Stimulated activated CD8-positive, alpha-beta memory T cell treated with anti-CD3 and anti-CD28 coated beads, Interleukin-2, amount 100 ng/mL, for 1 hour (primary cell): ENCODE measurements around the gene AKAP9.
"Not testable (repeated sequence)": the region's sequence is repeated elsewhere in the genome, so short reads cannot be mapped to it uniquely, and the experiment has no call there.

Source experiments
- DNase-seq, 2 donors: peaks; one replicate each; pipeline ENCODE4 v3.0.0-alpha.2; 2020; ENCODE audit warnings: low read depth in 2 of 2

Gene AKAP9

DNA sequence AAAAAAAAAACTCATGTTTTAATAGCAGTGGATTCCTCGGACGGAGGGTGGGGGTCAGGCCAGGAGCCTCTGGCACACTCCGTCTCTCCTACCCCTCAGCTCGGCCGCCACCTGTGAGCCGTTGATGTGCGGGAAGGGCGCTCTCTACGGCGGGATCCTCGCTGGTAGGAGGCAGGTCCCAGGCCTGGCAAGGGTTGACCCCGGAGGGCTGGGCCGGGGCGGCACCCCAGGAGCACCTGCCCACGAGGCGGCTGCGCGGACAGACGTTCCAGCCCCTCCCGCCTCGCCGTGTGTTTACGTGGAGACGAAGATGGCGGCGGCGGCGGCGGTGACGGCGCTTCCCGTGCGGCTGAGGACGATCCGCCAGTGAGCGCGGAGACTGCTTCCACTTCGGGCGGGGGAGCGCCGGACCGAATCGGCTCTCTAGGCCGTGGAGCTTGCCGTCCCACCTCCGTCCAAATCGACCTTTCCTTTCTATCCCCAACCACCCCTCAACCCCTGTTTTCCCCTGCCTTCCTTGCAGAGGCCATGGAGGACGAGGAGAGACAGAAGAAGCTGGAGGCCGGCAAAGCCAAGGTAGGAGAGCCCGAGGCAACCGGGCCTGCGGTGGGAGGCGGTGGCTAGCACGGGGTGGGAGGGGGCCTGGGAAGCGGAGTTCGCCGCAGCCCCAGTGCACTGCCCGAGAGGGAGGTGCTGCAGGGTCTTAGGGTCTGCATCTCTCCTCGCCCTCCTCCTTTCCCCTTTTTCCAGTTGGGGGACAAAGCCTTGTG is at the start of gene AKAP9:
TSS of gene AKAP9 (plus strand) at position 291 of the 770 bp plus-strand sequence. CDS start at position 529, 238 bp downstream.
- peak; percentile 77 for DNase-seq

DNA sequence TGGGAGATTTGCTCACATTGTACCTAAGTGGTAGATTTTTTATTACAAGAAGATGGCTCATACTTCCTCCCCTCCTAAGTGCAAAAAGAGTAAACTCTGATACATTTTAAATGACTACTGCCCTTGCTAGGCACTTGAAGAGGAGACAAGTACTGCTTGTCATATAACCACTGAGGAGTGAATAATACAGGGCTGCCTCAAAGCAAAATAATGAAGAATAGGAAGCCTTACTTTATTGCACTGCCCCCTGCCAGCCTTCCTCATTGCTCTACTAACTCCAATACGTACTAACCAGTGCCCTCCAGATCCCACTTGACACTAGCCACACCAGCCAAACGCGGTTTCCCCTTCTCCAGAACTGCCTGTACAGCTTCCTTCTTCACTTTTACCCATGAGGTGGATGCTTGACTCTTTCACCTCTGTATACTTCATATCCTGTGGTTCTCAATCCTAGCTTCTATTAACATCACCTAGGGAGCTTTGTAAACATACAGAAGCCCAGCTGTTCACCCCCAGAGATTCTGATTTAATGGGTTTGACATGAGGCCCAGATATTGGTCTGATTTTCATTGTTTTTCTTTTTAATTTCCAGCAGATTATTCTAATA is 48.5 kb upstream of the AKAP9 start:
- no peak for DNase-seq

DNA sequence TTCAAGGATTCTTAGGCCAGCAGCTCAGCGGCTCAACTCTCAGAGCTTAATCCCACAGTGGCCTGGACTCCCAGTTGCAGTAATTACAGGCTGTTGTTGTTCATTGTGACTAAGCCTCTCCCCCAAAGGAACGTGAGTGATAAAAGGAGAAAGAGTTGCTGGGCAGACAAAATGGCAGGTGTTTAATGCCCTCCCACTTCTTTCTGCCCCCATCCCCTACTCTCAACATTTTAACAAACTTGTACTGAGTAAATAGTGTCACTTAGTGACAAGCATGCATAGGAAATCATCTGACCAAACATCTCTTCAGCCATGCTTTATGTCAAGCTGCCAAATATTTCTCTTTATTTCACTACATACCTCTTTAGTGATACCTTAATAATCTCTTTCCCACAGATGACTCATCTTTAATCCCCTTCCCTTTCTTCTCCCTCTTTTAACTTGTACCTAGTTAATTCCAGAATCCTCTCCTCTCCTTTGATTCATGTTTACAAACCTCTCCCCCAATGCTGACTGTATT is 47.8 kb upstream of the AKAP9 start:
- no peak for DNase-seq

DNA sequence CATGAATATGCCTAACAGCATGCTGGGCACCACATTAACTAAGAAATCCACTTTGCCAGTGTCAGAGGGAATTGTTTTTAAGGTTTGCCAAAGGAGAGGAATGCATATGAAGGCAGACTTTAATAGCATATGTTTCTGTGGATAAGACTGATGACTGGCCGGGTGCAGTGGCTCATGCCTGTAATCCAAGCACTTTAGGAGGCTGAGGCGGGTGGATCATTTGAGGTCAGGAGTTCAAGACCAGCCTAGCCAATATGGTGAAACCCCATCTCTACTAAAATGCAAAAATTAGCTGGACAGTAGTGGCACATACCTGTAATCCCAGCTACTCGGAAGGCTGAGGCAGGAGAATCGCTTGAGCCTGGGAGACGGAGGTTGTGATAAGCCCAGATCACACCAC is 47.0 kb upstream of the AKAP9 start:
- DNase-seq = not testable (repeated sequence)

DNA sequence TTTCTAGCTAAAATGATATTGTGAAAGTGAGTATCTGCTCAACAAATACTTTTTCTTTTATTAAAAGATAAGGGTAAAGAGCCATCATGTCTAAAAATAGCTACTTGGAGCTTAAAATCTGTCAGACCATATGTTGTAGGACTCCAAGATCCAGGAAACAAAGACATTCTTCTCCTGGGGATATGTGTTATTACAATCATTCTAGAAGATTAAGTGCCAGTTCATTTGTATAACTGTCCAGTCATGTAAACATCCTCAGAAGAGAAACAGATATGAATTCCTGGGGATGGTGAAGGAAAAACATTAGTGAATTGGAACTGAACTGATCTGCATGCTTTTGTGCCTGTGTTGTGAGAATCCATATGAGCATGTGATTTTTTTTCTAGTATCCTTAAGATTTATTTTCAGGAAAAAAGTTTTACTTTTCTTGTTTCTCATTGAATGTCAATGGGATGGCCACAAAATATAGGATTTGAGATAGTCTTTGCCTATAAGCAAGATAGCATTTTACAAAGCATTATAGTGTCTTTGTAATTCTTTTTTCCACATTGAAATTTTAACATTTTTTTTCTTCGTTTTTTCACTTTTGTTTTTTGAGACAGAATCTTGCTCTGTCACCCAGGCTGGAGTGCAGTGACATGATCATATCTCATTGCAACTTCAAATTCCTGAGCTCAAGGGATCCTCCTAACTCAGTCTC is 45.7 kb upstream of the AKAP9 start:
- no peak for DNase-seq

DNA sequence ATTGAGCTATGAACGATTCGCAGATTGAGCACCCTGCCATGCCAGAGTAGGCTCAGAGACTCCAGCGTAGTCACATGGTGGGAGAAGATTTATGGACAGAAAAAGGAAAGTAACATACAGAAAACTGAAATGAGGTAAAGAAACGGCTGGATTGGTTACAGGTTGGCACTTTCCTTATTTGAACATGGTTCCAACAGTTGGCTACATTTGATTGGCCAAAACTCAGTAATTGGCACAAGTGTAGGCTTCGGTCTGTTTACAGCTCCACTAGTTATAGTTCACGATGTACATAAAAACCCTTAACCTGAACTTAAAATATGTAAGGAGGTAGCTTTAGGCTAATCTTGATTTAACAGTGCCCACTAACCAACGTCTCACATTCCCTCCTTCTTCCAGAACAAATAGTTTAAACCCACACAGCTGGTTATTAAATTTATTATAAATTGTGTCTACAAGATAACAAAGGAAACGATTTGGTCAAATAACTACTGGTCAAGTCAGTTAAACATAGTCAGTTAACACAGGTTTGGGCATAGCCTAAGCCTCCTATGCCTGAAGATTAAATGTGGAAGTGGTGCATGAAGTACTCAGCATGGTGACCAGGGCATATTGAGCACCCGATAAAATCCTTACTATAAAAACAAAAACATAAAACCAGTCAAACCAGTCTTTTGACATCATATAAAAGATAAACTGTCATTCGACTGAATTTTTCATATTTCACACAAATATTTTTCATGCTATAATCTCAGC is 42.2 kb upstream of the AKAP9 start:
- no peak for DNase-seq

DNA sequence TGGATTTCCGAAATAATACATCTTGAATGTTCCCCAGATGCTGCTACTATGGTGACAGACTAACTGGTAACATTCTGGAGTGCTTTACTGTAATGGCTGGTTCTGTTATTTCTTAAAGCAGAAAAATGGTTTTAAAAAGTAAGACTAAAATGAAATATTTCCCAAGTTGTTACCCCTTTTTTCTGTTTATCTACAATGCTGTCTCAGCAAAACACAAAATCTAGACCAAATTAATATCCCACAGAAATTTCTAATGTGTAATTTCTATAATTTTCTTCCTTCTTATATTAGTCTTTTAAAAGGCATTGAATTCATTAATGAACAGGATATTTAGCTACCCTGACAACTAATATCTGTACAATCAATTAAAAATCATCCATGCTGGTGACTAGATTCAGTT is 41.1 kb upstream of the AKAP9 start:
- no peak for DNase-seq

DNA sequence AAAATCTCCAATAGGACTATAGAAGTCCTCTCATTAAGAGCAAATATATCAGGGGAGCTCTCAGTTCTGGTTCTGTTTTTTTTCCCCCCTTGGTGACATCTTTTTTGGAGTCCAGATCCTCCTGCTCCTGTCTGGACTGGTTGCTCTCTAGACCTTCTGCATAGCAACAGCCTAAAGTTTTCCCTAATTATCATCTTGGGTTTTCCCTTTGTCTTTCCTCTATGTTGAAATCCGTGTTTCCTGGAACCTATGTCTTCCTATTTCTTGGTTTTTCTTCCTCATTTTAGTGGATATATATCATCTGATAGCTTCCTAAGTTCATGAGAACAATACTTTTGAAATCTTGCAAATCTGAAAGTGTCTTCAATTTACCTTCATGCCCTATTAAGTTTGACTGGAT is 30.5 kb upstream of the AKAP9 start:
- no peak for DNase-seq

DNA sequence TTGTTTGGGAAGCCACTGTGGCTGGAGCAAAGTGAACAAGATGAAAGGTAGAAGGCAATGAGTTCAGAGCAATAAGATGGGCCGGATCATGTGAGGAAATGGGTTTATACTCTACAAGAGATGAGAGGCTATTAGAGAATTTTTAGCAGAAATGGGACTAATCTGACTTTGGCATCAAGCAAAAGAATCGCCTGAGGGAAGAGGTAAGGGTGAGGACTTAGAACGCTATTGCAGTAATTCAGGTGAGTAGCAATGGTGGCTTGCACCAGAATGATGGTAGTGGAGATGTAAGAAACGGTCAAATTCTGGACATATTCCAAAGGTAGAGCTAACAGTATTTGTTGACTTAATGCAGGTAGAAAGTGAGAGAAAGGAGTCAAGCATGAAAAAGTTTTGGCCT is 29.5 kb upstream of the AKAP9 start:
- no peak for DNase-seq

DNA sequence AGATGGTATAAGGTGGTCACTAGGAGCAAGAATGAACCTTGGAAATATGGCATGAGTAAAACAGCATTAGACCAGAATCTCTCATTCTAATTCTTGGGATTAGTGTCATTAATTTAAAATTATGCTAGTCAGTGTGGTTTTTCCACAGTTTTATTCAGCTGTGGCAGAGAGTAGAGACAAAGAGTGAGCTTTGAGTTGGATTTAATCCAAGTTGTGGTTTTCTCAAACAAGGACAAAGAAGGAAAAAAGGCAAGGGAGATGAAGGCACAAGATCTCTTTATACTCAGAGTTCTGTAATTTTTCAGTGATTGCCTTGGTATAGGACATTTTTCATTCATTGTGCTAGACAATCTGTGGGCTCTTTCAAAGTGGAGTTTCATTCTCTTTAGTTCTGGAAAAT is 28.2 kb upstream of the AKAP9 start:
- no peak for DNase-seq

DNA sequence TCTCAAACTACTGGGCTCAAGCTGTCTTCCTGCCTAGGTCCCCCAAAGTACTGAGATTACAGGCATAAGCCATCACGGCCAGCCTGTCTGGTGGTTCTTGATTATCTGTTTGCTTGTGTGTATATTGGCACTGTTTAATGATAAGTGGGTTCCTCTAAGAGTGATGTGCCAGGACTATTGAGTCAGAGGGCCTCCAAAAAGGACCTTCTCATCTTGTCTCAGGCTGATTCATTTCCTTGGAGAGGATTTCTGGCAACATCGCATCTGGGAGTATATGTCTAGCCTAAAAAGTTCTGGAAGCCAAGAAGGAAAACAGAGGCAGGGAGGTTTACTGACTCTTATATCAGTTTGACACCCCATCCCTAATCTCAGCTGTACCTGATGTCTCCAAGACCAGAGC is 27.1 kb upstream of the AKAP9 start:
- DNase-seq = no peak

DNA sequence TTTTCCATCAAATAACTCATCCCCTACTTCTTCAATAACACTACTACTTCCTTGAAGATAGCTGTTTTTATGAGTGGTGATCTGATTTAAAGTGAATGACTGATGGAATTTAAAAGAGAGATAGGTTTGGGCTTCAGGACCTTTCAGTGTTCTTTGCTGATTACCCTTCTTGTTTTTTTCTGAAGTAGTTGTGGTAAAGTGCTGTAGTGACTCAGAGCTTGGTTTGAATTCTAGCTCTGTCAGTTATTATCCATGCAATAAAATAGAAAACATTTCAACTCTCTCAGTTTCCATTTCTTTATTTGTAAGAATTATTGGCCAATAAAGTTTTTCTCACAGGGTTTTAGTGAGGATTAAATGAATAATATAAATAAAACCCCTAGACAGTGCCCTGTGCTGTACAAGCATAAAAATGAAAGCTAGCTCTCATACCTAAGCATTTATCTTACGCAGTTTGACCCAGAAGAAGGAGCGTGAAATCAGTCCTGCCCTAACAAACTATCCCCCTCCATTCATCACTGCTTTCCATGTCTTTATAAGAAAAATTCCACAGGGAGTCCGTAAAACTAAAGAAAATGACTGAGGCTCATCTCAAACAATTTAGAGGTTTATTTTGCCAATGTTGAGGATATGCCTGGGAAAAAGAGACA is 25.1 kb upstream of the AKAP9 start:
- no peak for DNase-seq

DNA sequence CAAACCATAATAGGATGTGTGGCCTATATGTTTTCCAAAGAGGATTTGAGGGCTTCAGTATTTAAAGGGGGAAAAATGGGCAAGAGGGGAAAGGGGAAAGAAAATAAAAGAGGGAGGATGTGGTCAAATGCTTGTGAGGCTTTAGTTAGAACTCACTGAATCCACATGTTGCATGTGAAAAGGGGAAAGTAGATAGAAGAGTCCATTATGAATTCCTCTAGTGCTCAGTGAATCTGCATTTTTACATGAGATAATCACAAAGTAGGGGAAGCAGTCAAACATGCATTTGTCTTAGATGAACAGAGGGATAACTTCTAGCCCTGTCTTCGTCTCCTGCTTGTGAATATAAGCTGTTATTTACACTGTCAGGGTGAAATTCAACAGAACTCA is 24.6 kb upstream of the AKAP9 start:
- DNase-seq = no peak

DNA sequence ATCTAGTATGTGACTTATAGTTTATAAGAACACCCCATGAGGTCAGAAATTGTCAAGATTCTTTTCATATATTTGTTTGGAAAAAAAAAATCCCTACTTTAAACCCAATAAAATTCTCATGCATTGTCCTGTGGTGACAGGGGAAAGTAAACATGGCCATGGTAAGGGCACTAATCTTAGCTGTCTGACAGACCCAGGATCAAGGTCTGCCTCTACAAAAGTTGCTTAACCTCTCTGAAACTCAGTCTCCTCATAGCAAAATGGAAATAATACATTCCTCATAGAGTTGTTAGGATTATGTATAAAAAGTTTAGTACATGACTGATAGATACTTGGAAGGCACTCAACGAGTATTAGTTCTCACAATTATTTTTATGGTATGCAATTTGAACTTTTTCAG is 22.3 kb upstream of the AKAP9 start:
- no peak for DNase-seq

DNA sequence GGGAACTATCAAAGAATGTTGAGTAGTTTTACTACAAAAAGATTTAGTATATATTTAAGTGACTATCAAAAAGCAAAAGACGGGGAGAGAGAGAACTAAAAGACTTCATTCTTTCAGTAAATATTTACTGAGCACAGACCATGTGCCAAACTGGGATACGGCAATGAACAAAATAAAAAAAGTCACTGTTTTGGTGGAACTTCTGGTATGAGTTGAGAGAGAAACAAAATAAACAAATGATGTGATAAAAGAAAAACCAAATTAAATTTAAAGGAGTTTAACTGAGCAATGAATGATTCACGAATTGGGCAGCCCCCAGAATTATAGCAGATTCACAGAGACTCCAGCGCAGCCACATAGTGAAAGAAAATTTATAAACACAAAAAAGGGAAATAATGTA is 17.8 kb upstream of the AKAP9 start:
- DNase-seq = no peak

DNA sequence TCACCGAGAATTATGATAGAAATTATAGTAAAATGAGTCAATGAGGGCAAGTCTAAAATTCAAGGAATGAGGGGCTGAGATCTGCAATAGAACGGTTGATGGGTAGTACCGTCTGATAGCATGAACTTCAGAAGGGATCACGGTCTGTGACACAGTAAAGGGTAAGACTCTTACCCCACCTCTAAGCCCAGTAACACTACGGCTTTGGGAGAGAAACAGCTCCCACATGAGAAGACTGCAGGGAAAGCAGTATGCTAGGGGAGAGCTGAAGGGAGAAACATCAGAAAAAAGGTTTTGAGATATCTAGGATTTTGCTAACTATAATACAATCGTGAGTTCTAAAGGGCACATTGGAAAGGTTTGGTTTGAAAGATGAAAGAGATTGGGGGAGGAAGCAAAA is 12.8 kb upstream of the AKAP9 start:
- DNase-seq = no peak

DNA sequence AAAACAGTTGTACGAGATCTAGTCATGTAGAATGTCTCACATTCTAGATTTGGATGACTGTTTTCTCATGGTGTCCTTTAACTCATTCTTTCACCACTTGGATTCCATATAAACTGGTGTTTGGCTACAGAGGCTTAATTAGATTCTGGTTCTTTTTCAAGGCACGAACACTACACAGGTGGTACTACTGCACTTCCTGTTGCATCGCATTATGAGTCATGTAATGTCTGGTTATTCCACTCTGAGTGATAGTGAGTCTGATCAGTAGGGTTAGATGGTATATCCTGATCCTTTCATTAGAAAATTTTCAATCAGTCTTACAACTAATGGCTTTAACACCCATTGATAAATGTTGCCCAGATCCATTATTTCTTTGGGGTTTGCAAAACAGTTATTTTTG is 11.2 kb upstream of the AKAP9 start:
- no peak for DNase-seq

DNA sequence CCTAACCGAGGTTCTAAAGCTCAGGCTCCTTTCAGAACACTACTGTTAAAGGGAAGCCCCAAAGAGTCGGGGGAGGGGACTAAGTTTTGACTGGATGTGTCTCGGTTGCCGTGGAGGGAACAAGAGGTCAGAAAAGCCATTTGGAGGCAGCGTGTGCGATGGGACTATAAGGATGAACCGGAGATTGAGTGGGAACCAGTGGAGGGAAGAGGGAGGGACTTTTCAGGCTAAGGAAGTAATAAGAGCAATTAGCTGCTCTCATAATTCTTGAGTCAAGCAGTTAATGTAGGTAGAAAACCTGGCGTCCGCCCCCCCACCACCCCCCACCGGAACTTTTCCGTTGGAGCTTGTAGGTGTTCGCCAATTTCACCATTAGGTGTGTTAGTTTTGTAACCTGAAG is 491 bp upstream of the AKAP9 start:
- DNase-seq = no peak

DNA sequence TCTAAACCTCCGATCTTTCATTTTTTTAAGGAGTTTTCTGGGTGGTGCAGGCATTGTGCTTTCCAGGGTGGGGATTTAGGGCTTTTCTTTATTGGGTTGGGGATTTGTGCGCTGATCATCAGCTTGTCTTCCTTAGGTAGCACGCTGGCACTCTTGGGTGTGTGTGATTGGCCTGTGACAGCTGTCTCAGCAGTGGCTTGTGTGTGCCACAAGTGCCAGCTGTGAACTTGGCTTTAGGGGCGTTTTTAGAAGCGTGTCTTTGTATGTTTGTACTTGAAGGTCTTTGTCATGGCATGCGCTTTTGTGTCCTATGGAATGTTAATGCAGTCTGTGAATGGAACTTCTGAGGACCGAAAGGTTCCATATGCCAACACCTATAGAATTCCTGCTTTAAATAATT is 788 bp downstream of the AKAP9 start:
- DNase-seq = no peak

DNA sequence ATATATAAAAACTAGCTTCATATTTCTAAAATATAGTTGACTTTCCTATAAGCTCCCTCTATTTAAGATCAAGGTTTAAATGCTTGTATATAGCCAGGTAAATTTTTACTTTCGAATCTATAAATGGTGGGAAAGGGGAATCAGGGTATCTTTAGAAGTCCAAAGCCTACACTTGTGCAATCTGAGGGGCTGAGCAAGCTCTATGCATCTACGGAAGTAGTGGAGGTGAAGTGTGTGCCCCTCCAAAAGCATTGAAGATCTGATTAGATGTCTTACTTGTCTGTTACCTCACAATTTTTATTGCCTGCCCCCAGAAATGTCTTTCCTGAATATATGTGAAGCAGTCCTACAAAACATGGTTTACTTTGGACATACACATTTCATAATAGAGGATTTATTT is 1.6 kb downstream of the AKAP9 start:
- DNase-seq = no peak

DNA sequence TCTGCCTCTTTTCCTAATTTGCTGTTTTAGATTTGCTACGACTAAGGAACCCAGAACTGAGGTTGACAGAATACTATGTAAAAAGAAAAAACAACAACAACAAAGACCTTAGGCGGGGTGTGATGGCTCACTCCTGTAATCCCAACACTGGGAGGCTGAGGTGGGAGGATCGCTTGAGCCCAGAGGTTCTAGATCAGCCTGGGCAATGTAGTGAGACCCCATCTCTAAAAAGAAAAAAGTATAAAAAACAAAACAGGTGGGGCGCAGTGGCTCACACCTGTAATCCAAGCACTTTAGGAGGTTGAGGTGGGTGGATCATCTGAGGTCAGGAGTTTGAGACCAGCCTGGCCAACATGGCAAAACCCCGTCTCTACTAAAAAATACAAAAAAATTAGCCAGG is 4.3 kb downstream of the AKAP9 start:
- not testable (repeated sequence) for DNase-seq

DNA sequence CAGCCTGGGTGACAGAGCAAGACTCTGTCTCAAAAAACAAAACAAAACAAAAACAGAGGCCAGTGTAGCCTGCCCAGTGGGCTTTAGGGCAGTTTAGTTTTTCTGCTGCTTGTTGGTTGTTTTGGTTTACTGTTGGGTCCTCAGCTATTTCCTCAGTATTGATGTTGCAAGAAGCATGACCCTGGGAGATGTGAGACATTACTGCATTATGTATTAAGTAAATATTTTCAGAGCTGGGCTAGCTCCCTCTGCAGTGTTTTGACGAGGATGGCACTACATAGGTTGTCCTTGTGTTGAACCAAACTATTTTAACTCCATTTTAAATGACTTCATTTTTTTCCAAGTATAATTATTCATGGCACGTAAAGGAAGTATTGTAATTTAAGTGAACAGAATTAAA is 4.8 kb downstream of the AKAP9 start:
- no peak for DNase-seq
